Endodermal cell (in vitro differentiated cells): ENCODE measurements around the gene ADAMTS4. TPM values are rescaled to one million over a fixed set of nuclear protein-coding genes. Genes with fewer than 3 reads are reported as not detected.

ENCODE experiments used
- DNase-seq: peaks from one replicate; pipeline ENCODE4 v3.0.0-alpha.2; 2017
- H3K27ac ChIP-seq: 2 replicates; pipeline ENCODE4 v1.5.1; 2013; ENCODE audit warnings: mild to moderate bottlenecking, low read depth, low read length, moderate library complexity
- H3K27me3 ChIP-seq: 2 replicates; pipeline ENCODE4 v1.6.1; 2013; ENCODE audit warnings: mild to moderate bottlenecking, low read length, moderate library complexity; ENCODE audit not compliant: insufficient read depth, control insufficient read depth, poor library complexity, severe bottlenecking
- H3K36me3 ChIP-seq: 2 replicates; pipeline ENCODE4 v1.7.0; 2013; ENCODE audit warnings: mild to moderate bottlenecking, low read length, moderate library complexity; ENCODE audit not compliant: control insufficient read depth, insufficient read depth
- H3K4me1 ChIP-seq: one replicate; pipeline ENCODE4 v1.7.0; 2013; ENCODE audit warnings: low read length; ENCODE audit not compliant: control insufficient read depth, insufficient read depth
- H3K4me3 ChIP-seq: 2 replicates; pipeline ENCODE4 v1.5.1; 2013; ENCODE audit warnings: mild to moderate bottlenecking, low read length, moderate library complexity
- H3K9ac ChIP-seq: 2 replicates; pipeline ENCODE4 v1.6.1; 2013; ENCODE audit warnings: mild to moderate bottlenecking, low read length, moderate library complexity; ENCODE audit not compliant: poor library complexity, severe bottlenecking; ENCODE audit errors: extremely low read depth
- H3K9me3 ChIP-seq: 2 replicates; pipeline ENCODE4 v1.6.1; 2013; ENCODE audit warnings: mild to moderate bottlenecking, low read length, moderate library complexity; ENCODE audit not compliant: control insufficient read depth
- H3K27ac Mint-ChIP-seq: 2 replicates; pipeline ENCODE4 v1.8.0; 2020; ENCODE audit warnings: mixed read lengths
- H3K27me3 Mint-ChIP-seq: 2 replicates; pipeline ENCODE4 v1.8.0; 2021; ENCODE audit warnings: mild to moderate bottlenecking, mixed read lengths; ENCODE audit not compliant: insufficient read depth
- H3K36me3 Mint-ChIP-seq: 2 replicates; pipeline ENCODE4 v1.8.0; 2020; ENCODE audit warnings: low read depth, mixed read lengths
- H3K4me1 Mint-ChIP-seq: 2 replicates; pipeline ENCODE4 v1.8.0; 2020; ENCODE audit warnings: mixed read lengths
- H3K4me3 Mint-ChIP-seq: 2 replicates; pipeline ENCODE4 v1.8.0; 2020; ENCODE audit warnings: mild to moderate bottlenecking, moderate library complexity, mixed read lengths
- H3K9me3 Mint-ChIP-seq: 2 replicates; pipeline ENCODE4 v1.8.0; 2020; ENCODE audit warnings: mild to moderate bottlenecking, mixed read lengths
- WGBS, 2 experiments: methylation state at CpG; one replicate each; pipeline versions ENCODE4 v1.1.5 to v1.1.7; 2013; ENCODE audit warnings: missing lambda C conversion rate in 2 of 2, mixed read lengths in 1 of 2; ENCODE audit not compliant: insufficient coverage in 1 of 2, insufficient read length in 1 of 2; 5-methylcytosine and 5-hydroxymethylcytosine counted together
- total RNA-seq, 2 donors: library from RNA; stranded (reverse); fragmentation: NEBNext Ultra II Directional in 1 of 2; extraction: Animal tissue kit (Norgen Biotek cat#: 25700) in 1 of 2; gene quantifications; 2 replicates in 1 of 2; 3 replicates in 1 of 2; pipeline ENCODE4 v1.2.1, GENCODE V29; 2021
- TF ChIP-seq, protein P1 (sequence below): fragments of 200-600 bp; sonication (generic); conservative IDR thresholded peaks from 2 replicates; pipeline ENCODE4 v1.5.0; 2021; ENCODE audit warnings: antibody characterized with exemption, mild to moderate bottlenecking

ADAMTS4 gene
- total RNA-seq, 2 donors from 2014 or later = 4.4 to 9.6 TPM

GRCh38 chr1:161193561-161194235, 5.2 kb downstream of the ADAMTS4 start:
- H3K9me3 ChIP-seq = no peaks in the 10 kb centered on the region
- H3K27ac ChIP-seq = no peak overlapping the region
- no peaks in the 10 kb centered on the region for H3K36me3 ChIP-seq
- 94 to 99% methylated on average over 14 to 21 of the region's 21 CpGs for WGBS, 2 experiments
- H3K4me1 ChIP-seq = peaks cover 4% of the 10 kb centered on the region
- no peak overlapping the region for H3K4me3 ChIP-seq
- H3K27me3 ChIP-seq = no peaks in the 10 kb centered on the region
- Mint-ChIP-seq H3K9me3 (no peaks in the 10 kb centered on the region), H3K27me3 (no peaks in the 10 kb centered on the region), H3K4me1 (peaks cover 26% of the 10 kb centered on the region), H3K4me3 (no peak overlapping the region), H3K36me3 (no peaks in the 10 kb centered on the region), H3K27ac (no peak overlapping the region)
- H3K9ac ChIP-seq = no peak overlapping the region
- no peak for DNase-seq
- TF ChIP-seq, protein P1, sequence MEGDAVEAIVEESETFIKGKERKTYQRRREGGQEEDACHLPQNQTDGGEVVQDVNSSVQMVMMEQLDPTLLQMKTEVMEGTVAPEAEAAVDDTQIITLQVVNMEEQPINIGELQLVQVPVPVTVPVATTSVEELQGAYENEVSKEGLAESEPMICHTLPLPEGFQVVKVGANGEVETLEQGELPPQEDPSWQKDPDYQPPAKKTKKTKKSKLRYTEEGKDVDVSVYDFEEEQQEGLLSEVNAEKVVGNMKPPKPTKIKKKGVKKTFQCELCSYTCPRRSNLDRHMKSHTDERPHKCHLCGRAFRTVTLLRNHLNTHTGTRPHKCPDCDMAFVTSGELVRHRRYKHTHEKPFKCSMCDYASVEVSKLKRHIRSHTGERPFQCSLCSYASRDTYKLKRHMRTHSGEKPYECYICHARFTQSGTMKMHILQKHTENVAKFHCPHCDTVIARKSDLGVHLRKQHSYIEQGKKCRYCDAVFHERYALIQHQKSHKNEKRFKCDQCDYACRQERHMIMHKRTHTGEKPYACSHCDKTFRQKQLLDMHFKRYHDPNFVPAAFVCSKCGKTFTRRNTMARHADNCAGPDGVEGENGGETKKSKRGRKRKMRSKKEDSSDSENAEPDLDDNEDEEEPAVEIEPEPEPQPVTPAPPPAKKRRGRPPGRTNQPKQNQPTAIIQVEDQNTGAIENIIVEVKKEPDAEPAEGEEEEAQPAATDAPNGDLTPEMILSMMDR = peak; percentile 12

- H3K36me3 Mint-ChIP-seq = no peaks in the 10 kb centered on the region
- no peak overlapping the region for H3K4me3 Mint-ChIP-seq
- peaks cover 16% of the 10 kb centered on the region for H3K4me1 Mint-ChIP-seq
- peak; percentile 87 for DNase-seq
- Histone ChIP-seq H3K36me3 (no peaks in the 10 kb centered on the region), H3K4me1 (no peaks in the 10 kb centered on the region), H3K9me3 (no peaks in the 10 kb centered on the region), H3K4me3 (no peak overlapping the region), H3K27me3 (no peaks in the 10 kb centered on the region), H3K9ac (no peak overlapping the region), H3K27ac (no peak overlapping the region)
- H3K27ac Mint-ChIP-seq = peak overlapping the region; percentile 62
- TF ChIP-seq, protein P1 = peak; percentile 89
- no peaks in the 10 kb centered on the region for H3K27me3 Mint-ChIP-seq
- 66 to 73% methylated on average over 4 to 14 of the region's 15 CpGs for WGBS, 2 experiments
- no peaks in the 10 kb centered on the region for H3K9me3 Mint-ChIP-seq
These were observed 6.1 kb downstream of the ADAMTS4 start for GRCh38 chr1:161192476-161193465.

DNA sequence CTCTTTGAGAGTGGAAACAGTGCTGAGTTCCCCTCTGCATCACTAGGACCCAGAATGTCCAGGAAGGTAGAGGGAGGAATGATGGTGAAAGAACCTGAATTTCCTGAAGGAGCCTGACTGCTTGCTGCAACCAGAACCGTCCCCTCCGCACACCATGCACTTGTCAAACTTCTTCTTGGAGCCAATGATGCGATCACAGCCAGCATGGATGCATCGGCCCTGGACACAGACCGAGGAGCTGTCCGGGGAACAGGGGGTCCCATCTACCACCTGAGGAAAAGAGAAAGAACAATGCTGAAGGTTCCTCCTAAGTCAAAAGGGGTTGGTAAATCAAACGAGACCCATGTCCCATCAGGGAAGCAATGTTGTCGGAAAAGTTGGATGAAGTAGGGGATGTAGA, 6.9 kb downstream of the ADAMTS4 start:
- TF ChIP-seq, protein P1 = no peak
- Mint-ChIP-seq H3K9me3 (no peaks in the 10 kb centered on the region), H3K4me3 (no peak overlapping the region), H3K36me3 (no peaks in the 10 kb centered on the region), H3K27me3 (no peaks in the 10 kb centered on the region), H3K4me1 (peaks cover 8% of the 10 kb centered on the region), H3K27ac (peak overlapping the region; percentile 18)
- H3K9ac ChIP-seq = no peak overlapping the region
- H3K36me3 ChIP-seq = no peaks in the 10 kb centered on the region
- H3K4me1 ChIP-seq = no peaks in the 10 kb centered on the region
- DNase-seq = no peak
- WGBS, 2 experiments = 83 to 98% methylated on average over 6 to 8 of the region's 8 CpGs
- H3K27me3 ChIP-seq = no peaks in the 10 kb centered on the region
- H3K9me3 ChIP-seq = no peaks in the 10 kb centered on the region
- H3K27ac ChIP-seq = no peak overlapping the region
- H3K4me3 ChIP-seq = no peak overlapping the region
